ENCODE measurements around the gene MEF2C. TPM values are rescaled to one million over a fixed set of nuclear protein-coding genes. Genes with fewer than 3 reads are reported as not detected.

The MEF2C gene
- total RNA-seq, 1 donor from 2014 or later, result under 0.01 TPM

DNA sequence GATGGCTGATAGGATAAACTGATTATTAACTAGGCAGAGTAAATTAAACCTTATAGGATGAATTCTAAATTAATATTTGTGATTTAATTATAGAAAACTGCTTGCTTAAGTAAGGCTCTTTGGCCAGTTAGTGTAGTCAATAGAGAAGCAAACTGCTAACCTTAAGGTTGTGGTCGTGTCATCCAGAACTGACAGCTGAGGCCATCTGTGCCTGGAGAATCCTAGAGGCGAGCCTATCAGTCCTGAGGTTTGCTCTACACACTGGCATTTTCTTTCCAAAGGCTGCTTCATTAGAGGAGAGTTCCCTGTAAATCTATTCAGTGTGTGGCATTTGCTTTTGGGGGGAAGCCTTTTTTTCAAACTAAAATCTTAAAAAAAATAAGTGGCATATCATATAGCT is 169.2 kb downstream of the MEF2C start:
- FAIRE-seq, result no peak
- no peaks in the 10 kb centered on the region for H3K27me3 ChIP-seq (ENCODE audit: control insufficient read depth, insufficient read depth, low read length)
- TF ChIP-seq, protein P1, sequence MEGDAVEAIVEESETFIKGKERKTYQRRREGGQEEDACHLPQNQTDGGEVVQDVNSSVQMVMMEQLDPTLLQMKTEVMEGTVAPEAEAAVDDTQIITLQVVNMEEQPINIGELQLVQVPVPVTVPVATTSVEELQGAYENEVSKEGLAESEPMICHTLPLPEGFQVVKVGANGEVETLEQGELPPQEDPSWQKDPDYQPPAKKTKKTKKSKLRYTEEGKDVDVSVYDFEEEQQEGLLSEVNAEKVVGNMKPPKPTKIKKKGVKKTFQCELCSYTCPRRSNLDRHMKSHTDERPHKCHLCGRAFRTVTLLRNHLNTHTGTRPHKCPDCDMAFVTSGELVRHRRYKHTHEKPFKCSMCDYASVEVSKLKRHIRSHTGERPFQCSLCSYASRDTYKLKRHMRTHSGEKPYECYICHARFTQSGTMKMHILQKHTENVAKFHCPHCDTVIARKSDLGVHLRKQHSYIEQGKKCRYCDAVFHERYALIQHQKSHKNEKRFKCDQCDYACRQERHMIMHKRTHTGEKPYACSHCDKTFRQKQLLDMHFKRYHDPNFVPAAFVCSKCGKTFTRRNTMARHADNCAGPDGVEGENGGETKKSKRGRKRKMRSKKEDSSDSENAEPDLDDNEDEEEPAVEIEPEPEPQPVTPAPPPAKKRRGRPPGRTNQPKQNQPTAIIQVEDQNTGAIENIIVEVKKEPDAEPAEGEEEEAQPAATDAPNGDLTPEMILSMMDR (IDR thresholded peaks at IDR 0.05; ENCODE audit: insufficient read depth, low read length, severe bottlenecking), result no peak

DNA sequence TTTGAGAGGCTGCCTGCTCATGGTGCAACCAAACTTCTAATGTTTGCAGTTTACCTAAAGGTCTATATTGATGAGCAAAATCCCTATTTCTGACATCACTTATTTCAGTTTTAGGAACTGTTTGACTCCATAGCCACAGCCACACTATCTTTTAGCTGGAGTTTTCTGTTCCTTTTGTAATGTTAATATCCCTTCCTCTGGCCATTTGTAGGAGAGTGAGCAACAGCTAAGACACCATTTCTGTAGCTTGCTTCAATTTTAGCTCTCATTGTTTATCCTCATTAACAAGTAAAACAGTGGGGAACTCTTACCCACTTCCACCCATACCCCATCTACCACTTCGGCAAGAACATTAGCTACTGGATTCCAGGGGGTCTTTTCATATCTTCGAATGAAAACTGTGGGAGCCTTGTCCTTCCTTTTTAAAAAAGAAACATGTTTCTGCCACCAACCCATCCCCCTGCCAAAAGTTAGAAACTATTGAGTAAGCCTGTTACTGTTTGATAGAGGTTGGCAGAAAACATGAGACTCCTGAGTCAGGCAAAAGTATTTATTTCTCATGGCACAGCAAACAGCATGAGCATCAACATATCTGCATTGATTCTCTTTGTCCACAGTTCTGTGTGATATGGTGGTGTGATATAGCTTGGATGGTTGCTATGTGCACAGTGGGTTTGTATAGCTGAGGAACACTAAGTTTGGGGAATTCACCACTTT is 174.1 kb downstream of the MEF2C start:
- no peak for DNase-seq (ENCODE audit: low read depth)
- Histone ChIP-seq H3K4me3 (ENCODE audit: low read depth, low read length) (no peak overlapping the region), H3K27me3 (ENCODE audit: control insufficient read depth, insufficient read depth, low read length) (no peaks in the 10 kb centered on the region), H3K36me3 (ENCODE audit: control insufficient read depth, insufficient read depth, low read length) (no peaks in the 10 kb centered on the region)
- FAIRE-seq, result no peak
- TF ChIP-seq, protein P1 (IDR thresholded peaks at IDR 0.05; ENCODE audit: insufficient read depth, low read length, severe bottlenecking), result no peak

More for the DNA sequence above, 169.2 kb downstream of the MEF2C start:
- Histone ChIP-seq H3K36me3 (ENCODE audit: control insufficient read depth, insufficient read depth, low read length) (no peaks in the 10 kb centered on the region), H3K4me3 (ENCODE audit: low read depth, low read length) (no peak overlapping the region)
- DNase-seq (ENCODE audit: low read depth), result no peak

GRCh38 chr5:88708021-88708420 is 175.0 kb downstream of the MEF2C start:
- no peak for DNase-seq (ENCODE audit: low read depth)
- Histone ChIP-seq H3K27me3 (ENCODE audit: control insufficient read depth, insufficient read depth, low read length) (no peaks in the 10 kb centered on the region), H3K36me3 (ENCODE audit: control insufficient read depth, insufficient read depth, low read length) (no peaks in the 10 kb centered on the region), H3K4me3 (ENCODE audit: low read depth, low read length) (no peak overlapping the region)
- FAIRE-seq, result no peak
- TF ChIP-seq, protein P1 (IDR thresholded peaks at IDR 0.05; ENCODE audit: insufficient read depth, low read length, severe bottlenecking), result no peak

- no peak overlapping the region for H3K4me3 ChIP-seq (ENCODE audit: low read depth, low read length)
- DNase-seq (ENCODE audit: low read depth) (peak; percentile 55), FAIRE-seq (peak; percentile 32)
- TF ChIP-seq, protein P1 (IDR thresholded peaks at IDR 0.05; ENCODE audit: insufficient read depth, low read length, severe bottlenecking), result no peak
- no peaks in the 10 kb centered on the region for H3K27me3 ChIP-seq (ENCODE audit: control insufficient read depth, insufficient read depth, low read length)
- H3K36me3 ChIP-seq (ENCODE audit: control insufficient read depth, insufficient read depth, low read length), result no peaks in the 10 kb centered on the region
These were observed 175.6 kb downstream of the MEF2C start for GRCh38 chr5:88707216-88707965.

- no peak for FAIRE-seq
- H3K27me3 ChIP-seq (ENCODE audit: control insufficient read depth, insufficient read depth, low read length), result peaks cover 3% of the 10 kb centered on the region
- TF ChIP-seq, protein P1 (IDR thresholded peaks at IDR 0.05; ENCODE audit: insufficient read depth, low read length, severe bottlenecking), result no peak
These were observed 180.7 kb downstream of the MEF2C start for GRCh38 chr5:88702332-88702731.

More at GRCh38 chr5:88702332-88702731, 180.7 kb downstream of the MEF2C start:
- DNase-seq (ENCODE audit: low read depth), result no peak
- Histone ChIP-seq H3K36me3 (ENCODE audit: control insufficient read depth, insufficient read depth, low read length) (no peaks in the 10 kb centered on the region), H3K4me3 (ENCODE audit: low read depth, low read length) (no peak overlapping the region)
